DND-41 (cell line): Measurements from ENCODE around the gene ME3.

Source experiments
- EZH2 ChIP-seq: IDR thresholded peaks from 3 replicates; pipeline ENCODE4 v1.6.1; 2012; ENCODE audit warnings: borderline replicate concordance, low read depth, mild to moderate bottlenecking, moderate library complexity, low read length, inconsistent platforms; ENCODE audit not compliant: severe bottlenecking
- TF ChIP-seq, protein P1 (sequence below): IDR thresholded peaks from 2 replicates; pipeline ENCODE4 v1.5.1; 2012; ENCODE audit warnings: borderline replicate concordance, low read length, moderate library complexity, mild to moderate bottlenecking; ENCODE audit not compliant: poor library complexity, severe bottlenecking; ENCODE audit errors: extremely low read depth

- TF ChIP-seq, protein P1, sequence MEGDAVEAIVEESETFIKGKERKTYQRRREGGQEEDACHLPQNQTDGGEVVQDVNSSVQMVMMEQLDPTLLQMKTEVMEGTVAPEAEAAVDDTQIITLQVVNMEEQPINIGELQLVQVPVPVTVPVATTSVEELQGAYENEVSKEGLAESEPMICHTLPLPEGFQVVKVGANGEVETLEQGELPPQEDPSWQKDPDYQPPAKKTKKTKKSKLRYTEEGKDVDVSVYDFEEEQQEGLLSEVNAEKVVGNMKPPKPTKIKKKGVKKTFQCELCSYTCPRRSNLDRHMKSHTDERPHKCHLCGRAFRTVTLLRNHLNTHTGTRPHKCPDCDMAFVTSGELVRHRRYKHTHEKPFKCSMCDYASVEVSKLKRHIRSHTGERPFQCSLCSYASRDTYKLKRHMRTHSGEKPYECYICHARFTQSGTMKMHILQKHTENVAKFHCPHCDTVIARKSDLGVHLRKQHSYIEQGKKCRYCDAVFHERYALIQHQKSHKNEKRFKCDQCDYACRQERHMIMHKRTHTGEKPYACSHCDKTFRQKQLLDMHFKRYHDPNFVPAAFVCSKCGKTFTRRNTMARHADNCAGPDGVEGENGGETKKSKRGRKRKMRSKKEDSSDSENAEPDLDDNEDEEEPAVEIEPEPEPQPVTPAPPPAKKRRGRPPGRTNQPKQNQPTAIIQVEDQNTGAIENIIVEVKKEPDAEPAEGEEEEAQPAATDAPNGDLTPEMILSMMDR = no peak
- TF ChIP-seq EZH2 = no peak
These were observed 181.8 kb downstream of the ME3 start for GRCh38 chr11:86490582-86490981.
